HepG2 (cell line): ENCODE measurements around the gene EVI5. TPM values are rescaled to one million over a fixed set of nuclear protein-coding genes. Genes with fewer than 3 reads are reported as not detected.

Experiments
- ADNP ChIP-seq: sonication (generic); formaldehyde crosslinking; IDR thresholded peaks from 2 replicates; pipeline ENCODE4 v1.4.0; 2020; ENCODE audit warnings: missing genetic modification reagents
- BRF2 ChIP-seq: sonication (generic); formaldehyde crosslinking; IDR thresholded peaks from 2 replicates; pipeline ENCODE4 v1.8.1; 2022; ENCODE audit warnings: mild to moderate bottlenecking, missing genetic modification reagents
- GMEB1 ChIP-seq: sonication (generic); formaldehyde crosslinking; IDR thresholded peaks from 2 replicates; pipeline ENCODE4 v1.5.1; 2020; ENCODE audit warnings: missing genetic modification reagents, mild to moderate bottlenecking, borderline replicate concordance
- HNF4G ChIP-seq, 2 experiments: sonication (generic) in 1 of 2; formaldehyde crosslinking in 1 of 2; IDR thresholded peaks; 2 replicates each; pipeline versions ENCODE4 v1.4.0 to v1.6.1; 2011 to 2020; ENCODE audit warnings: borderline replicate concordance in 2 of 2, low read depth in 2 of 2, mild to moderate bottlenecking in 2 of 2, low read length in 1 of 2, missing genetic modification reagents in 1 of 2, moderate library complexity in 1 of 2
- IKZF5 ChIP-seq: IDR thresholded peaks from 2 replicates; pipeline ENCODE4 v1.6.1; 2018; ENCODE audit warnings: missing genetic modification reagents, mild to moderate bottlenecking, missing compliant biosample characterization
- KDM6A ChIP-seq: IDR thresholded peaks from 2 replicates; pipeline ENCODE4 v1.6.1; 2016; ENCODE audit warnings: low read depth
- MEIS2 ChIP-seq: sonication (generic); formaldehyde crosslinking; IDR thresholded peaks from 2 replicates; pipeline ENCODE4 v1.9.0; 2021; ENCODE audit warnings: mild to moderate bottlenecking, missing genetic modification reagents
- PAX8 ChIP-seq: sonication (generic); formaldehyde crosslinking; IDR thresholded peaks from 2 replicates; pipeline ENCODE4 v1.8.0; 2022; ENCODE audit warnings: mild to moderate bottlenecking, missing genetic modification reagents, borderline replicate concordance
- PCBP2 ChIP-seq: fragments of 200-400 bp; formaldehyde crosslinking; optimal IDR thresholded peaks from 2 replicates; pipeline ENCODE3; 2018; ENCODE audit warnings: low read length, low read depth; ENCODE audit not compliant: poor library complexity, severe bottlenecking
- RXRB ChIP-seq: IDR thresholded peaks from 2 replicates; pipeline ENCODE4 v1.6.1; 2016; ENCODE audit warnings: borderline replicate concordance, missing genetic modification reagents, missing compliant biosample characterization
- SRSF4 ChIP-seq: fragments of 200-400 bp; formaldehyde crosslinking; IDR thresholded peaks from one replicate; pipeline ENCODE4 v1.6.1; 2018; ENCODE audit warnings: mild to moderate bottlenecking, low read depth, low read length, moderate library complexity; ENCODE audit not compliant: poor library complexity, severe bottlenecking
- STAT5B ChIP-seq: sonication (generic); formaldehyde crosslinking; IDR thresholded peaks from 2 replicates; pipeline ENCODE4 v1.4.0; 2020; ENCODE audit warnings: missing genetic modification reagents
- THAP11 ChIP-seq: IDR thresholded peaks from 2 replicates; pipeline ENCODE4 v1.6.1; 2016; ENCODE audit warnings: missing biosample characterization, missing genetic modification reagents
- YY1 ChIP-seq: IDR thresholded peaks from 2 replicates; pipeline ENCODE4 v1.6.1; 2011; ENCODE audit warnings: low read length, low read depth, moderate library complexity, mild to moderate bottlenecking; ENCODE audit not compliant: insufficient read depth, insufficient replicate concordance
- ZBTB3 ChIP-seq: sonication (generic); formaldehyde crosslinking; IDR thresholded peaks from 2 replicates; pipeline ENCODE4 v1.4.0; 2020; ENCODE audit warnings: low read depth, mild to moderate bottlenecking, moderate library complexity, missing genetic modification reagents, borderline replicate concordance
- ZBTB37 ChIP-seq: sonication (generic); formaldehyde crosslinking; IDR thresholded peaks from 2 replicates; pipeline ENCODE4 v1.4.0; 2020; ENCODE audit warnings: mild to moderate bottlenecking, missing genetic modification reagents
- ZFP82 ChIP-seq: sonication (generic); formaldehyde crosslinking; IDR thresholded peaks from 2 replicates; pipeline ENCODE4 v1.5.1; 2020; ENCODE audit warnings: mild to moderate bottlenecking, missing genetic modification reagents, borderline replicate concordance
- ZNF10 ChIP-seq: sonication (generic); formaldehyde crosslinking; IDR thresholded peaks from 2 replicates; pipeline ENCODE4 v1.4.0; 2020; ENCODE audit warnings: mild to moderate bottlenecking, low read depth, missing genetic modification reagents, borderline replicate concordance
- ZNF446 ChIP-seq: sonication (generic); formaldehyde crosslinking; IDR thresholded peaks from 2 replicates; pipeline ENCODE4 v1.5.0; 2020; ENCODE audit warnings: mild to moderate bottlenecking, missing genetic modification reagents
- ZNF501 ChIP-seq: sonication (generic); formaldehyde crosslinking; IDR thresholded peaks from 2 replicates; pipeline ENCODE4 v1.5.1; 2020; ENCODE audit warnings: mild to moderate bottlenecking, moderate library complexity, missing genetic modification reagents
- ZNF674 ChIP-seq: sonication (generic); formaldehyde crosslinking; IDR thresholded peaks from 2 replicates; pipeline ENCODE4 v1.5.0; 2020; ENCODE audit warnings: low read depth, mild to moderate bottlenecking, missing genetic modification reagents
- ZSCAN9 ChIP-seq: IDR thresholded peaks from 2 replicates; pipeline ENCODE4 v1.6.1; 2016; ENCODE audit warnings: borderline replicate concordance
- polyA plus RNA-seq, 8 experiments: library from polyadenylated mRNA; depleted of rRNA in 3 of 8; stranded (reverse) in 7 of 8; unstranded in 1 of 8; fragments of >200 nt; fragmentation: Illumina TruSeq in 4 of 8; extraction: Trizol in 4 of 8; gene quantifications; 2 replicates each; pipeline versions ENCODE4 v1.2.1 to v1.2.3, GENCODE V29; 2011 to 2016; ENCODE audit warnings: low read depth in 4 of 8, missing spikeins in 1 of 8, mixed read lengths in 1 of 8; ENCODE audit not compliant: insufficient read depth in 1 of 8
- total RNA-seq, 5 experiments: library from RNA; depleted of rRNA; stranded (reverse); fragments of >200 nt; fragmentation: Illumina TruSeq; extraction: Trizol; gene quantifications; 2 replicates each; pipeline ENCODE4 v1.2.3, GENCODE V29; 2016; ENCODE audit warnings: low read depth in 1 of 5

The EVI5 gene
- total and polyA plus RNA-seq, 2 of the 13 experiments (the other 11 are each of a cell fraction or from before 2014, with no cell fraction given) = 4.0 to 12.6 TPM

GRCh38 chr1:92784639-92785500 lies at the start of gene EVI5 (continued):
- 0 out of 2 replicates have a peak, but pooled peaks have one; percentile 25 for TF ChIP-seq ADNP (CRISPR knock-in tag)
- TF ChIP-seq PCBP2 = no peak
- TF ChIP-seq ZNF446 (CRISPR knock-in tag) = peak; percentile 94; the same call in 1 of the 2 replicates
- peak; percentile 95; the same call in 1 of the 2 replicates for TF ChIP-seq STAT5B (CRISPR knock-in tag)
- TF ChIP-seq ZNF10 (CRISPR knock-in tag) = no peak
- TF ChIP-seq ZNF501 (CRISPR knock-in tag) = peak; percentile 97
- TF ChIP-seq MEIS2 (CRISPR knock-in tag) = peak; percentile 98
- peak; percentile 72; the same call in 1 of the 2 replicates for TF ChIP-seq ZNF674
- TF ChIP-seq PAX8 (CRISPR knock-in tag) = peak; percentile 87; the same call in 1 of the 2 replicates
- TF ChIP-seq HNF4G (IDR thresholded peaks at IDR 0.05; ENCODE audit: borderline replicate concordance, low read depth, low read length) = no peak
- 0 out of 2 replicates have a peak, but pooled peaks have one; percentile 20 for TF ChIP-seq HNF4G (CRISPR knock-in tag; IDR thresholded peaks at IDR 0.05; ENCODE audit: borderline replicate concordance, low read depth)
- 0 out of 2 replicates have a peak, but pooled peaks have one; percentile 45 for TF ChIP-seq KDM6A (CRISPR knock-in tag)
- TF ChIP-seq RXRB (CRISPR knock-in tag) = peak; percentile 82
- TF ChIP-seq BRF2 (CRISPR knock-in tag) = peak; percentile 99
- TF ChIP-seq THAP11 (CRISPR knock-in tag) = peak; percentile 77
- no peak for TF ChIP-seq SRSF4
- peak; percentile 95; the same call in 1 of the 2 replicates for TF ChIP-seq ZBTB3
- TF ChIP-seq ZSCAN9 (CRISPR knock-in tag) = peak; percentile 98
- TF ChIP-seq YY1 = peak; percentile 10
- TF ChIP-seq ZBTB37 = no peak; the same call in 1 of the 2 replicates
- TF ChIP-seq ZFP82 (CRISPR knock-in tag) = peak; percentile 85; the same call in 1 of the 2 replicates
- TF ChIP-seq IKZF5 = peak; percentile 94; the same call in 1 of the 2 replicates
- peak; percentile 52 for TF ChIP-seq GMEB1 (CRISPR knock-in tag)
